Adrenal gland (tissue), 12 donors: ENCODE results near the gene RCL1. TPM values are rescaled to one million over a fixed set of nuclear protein-coding genes. Genes with fewer than 3 reads are reported as not detected.

Source experiments
- DNase-seq, 7 donors: peaks; one replicate each; pipeline ENCODE4 v3.0.0-alpha.2; 2019 to 2020
- H3K27ac ChIP-seq, 5 donors: fragments of 200-600 bp; sonication (generic) in 4 of 5; 1 replicate in 3 of 5; 2 replicates in 2 of 5; pipeline versions ENCODE4 v1.5.1 to v1.8.0; 2016 to 2020; ENCODE audit warnings: mild to moderate bottlenecking in 1 of 5
- H3K27me3 ChIP-seq: fragments of 200-600 bp; 2 replicates; pipeline ENCODE4 v1.8.0; 2021
- H3K36me3 ChIP-seq, 2 donors: fragments of 200-600 bp; replicated peaks in 1 of 2; 1 replicate in 1 of 2; 2 replicates in 1 of 2; pipeline versions ENCODE4 v1.5.1 to v1.8.0; 2018 to 2022
- H3K4me1 ChIP-seq, 2 donors: fragments of 200-600 bp; replicated peaks in 1 of 2; 1 replicate in 1 of 2; 2 replicates in 1 of 2; pipeline versions ENCODE4 v1.5.1 to v1.8.0; 2018 to 2021
- H3K4me3 ChIP-seq, 4 donors: fragments of 200-600 bp; sonication (generic) in 3 of 4; one replicate each; pipeline ENCODE4 v1.5.1; 2016 to 2018
- H3K9me3 ChIP-seq, 3 donors: fragments of 200-600 bp; sonication (generic) in 1 of 3; replicated peaks in 1 of 3; 1 replicate in 2 of 3; 2 replicates in 1 of 3; pipeline versions ENCODE4 v1.5.1 to v1.8.0; 2016 to 2021
- CTCF ChIP-seq, 6 experiments: fragments of 450-650 bp in 4 of 6; fragments of 200-600 bp in 2 of 6; sonication (generic) in 1 of 6; IDR thresholded peaks; 1 replicate in 5 of 6; 2 replicates in 1 of 6; pipeline versions ENCODE4 v1.5.1 to v1.8.0; 2016 to 2021; ENCODE audit warnings: antibody characterized with exemption in 6 of 6, mild to moderate bottlenecking in 2 of 6, moderate library complexity in 1 of 6
- POLR2A ChIP-seq, 2 donors: fragments of 450-650 bp; IDR thresholded peaks; one replicate each; pipeline ENCODE4 v1.6.1; 2017; ENCODE audit warnings: antibody characterized with exemption in 2 of 2, mild to moderate bottlenecking in 2 of 2, moderate library complexity in 1 of 2
- WGBS, 4 donors: extraction: QIAGEN DNeasy Blood & Tissue Kit in 2 of 4; methylation state at CpG; one replicate each; pipeline versions ENCODE4 v1.1.5 to v1.1.7; 2013 to 2017; 5-methylcytosine and 5-hydroxymethylcytosine counted together
- intact Hi-C, 2 donors: fragments of 100-400 bp; cut with DNase I; formaldehyde crosslinking; loops; one replicate each; pipeline versions ENCODE4 v1.14.1 to v1.15.0; 2022 to 2023
- polyA plus RNA-seq, 3 donors: library from polyadenylated mRNA; stranded (reverse); fragments of 200-250 nt in 2 of 3; fragments of 350-450 nt in 1 of 3; fragmentation: Illumina TruSeq in 1 of 3; extraction: RNeasy Lipid Tissue Mini Kit (QIAGEN cat#74804) in 1 of 3; gene quantifications; one replicate each; pipeline ENCODE4 v1.2.3, GENCODE V29; 2013 to 2014
- total RNA-seq, 9 donors: library from RNA; depleted of rRNA in 4 of 9; stranded (reverse); fragments of >200 nt in 4 of 9; fragments of 120-200 nt in 1 of 9; fragmentation: NEBNext Ultra II Directional in 1 of 9; extraction: Animal tissue kit (Norgen Biotek cat#: 25700) in 1 of 9; gene quantifications; one replicate each; pipeline versions ENCODE4 v1.1.0 to v1.2.4, GENCODE V29; 2013 to 2023
- donor health status: healthy with polysubstance abuse.
- donor health status: Bipolar disorder and iron deficiency.
- donor health status: DM: yes; HTN: yes; CAD: no.
- donor health status: DM: no; HTN: no; CAD: no.
- donor health status: DM: no; HTN: no; CAD: no.
- donor health status: DM: yes; HTN: yes; CAD: no.

The RCL1 gene
- total and polyA plus RNA-seq, 12 donors: 15.4 to 33.4 (median 22.6) TPM

GRCh38 chr9:4832786-4833579 is 40.2 kb downstream of the RCL1 start:
- Histone ChIP-seq H3K27ac (peak overlapping the region; percentile 50 to 79 (median 67)), H3K36me3 (no peaks in the 10 kb centered on the region), H3K9me3 (no peaks in the 10 kb centered on the region), H3K4me3 (no peak overlapping the region), H3K27me3 (no peaks in the 10 kb centered on the region), H3K4me1 (peaks cover 32 to 40% of the 10 kb centered on the region in 2 donors)
- 82 to 91% (median 88%) methylated on average over 7 of the region's 7 CpGs for WGBS, 4 donors
- TF ChIP-seq POLR2A (IDR thresholded peaks at IDR 0.05) (peak in 1 of 2 donors; percentile 47), CTCF (IDR thresholded peaks at IDR 0.05) (no peak)
- DNase-seq: peak in 3 of 7 donors; percentile 34 to 38 (median 36)
- intact Hi-C loops: no loop called here

DNA sequence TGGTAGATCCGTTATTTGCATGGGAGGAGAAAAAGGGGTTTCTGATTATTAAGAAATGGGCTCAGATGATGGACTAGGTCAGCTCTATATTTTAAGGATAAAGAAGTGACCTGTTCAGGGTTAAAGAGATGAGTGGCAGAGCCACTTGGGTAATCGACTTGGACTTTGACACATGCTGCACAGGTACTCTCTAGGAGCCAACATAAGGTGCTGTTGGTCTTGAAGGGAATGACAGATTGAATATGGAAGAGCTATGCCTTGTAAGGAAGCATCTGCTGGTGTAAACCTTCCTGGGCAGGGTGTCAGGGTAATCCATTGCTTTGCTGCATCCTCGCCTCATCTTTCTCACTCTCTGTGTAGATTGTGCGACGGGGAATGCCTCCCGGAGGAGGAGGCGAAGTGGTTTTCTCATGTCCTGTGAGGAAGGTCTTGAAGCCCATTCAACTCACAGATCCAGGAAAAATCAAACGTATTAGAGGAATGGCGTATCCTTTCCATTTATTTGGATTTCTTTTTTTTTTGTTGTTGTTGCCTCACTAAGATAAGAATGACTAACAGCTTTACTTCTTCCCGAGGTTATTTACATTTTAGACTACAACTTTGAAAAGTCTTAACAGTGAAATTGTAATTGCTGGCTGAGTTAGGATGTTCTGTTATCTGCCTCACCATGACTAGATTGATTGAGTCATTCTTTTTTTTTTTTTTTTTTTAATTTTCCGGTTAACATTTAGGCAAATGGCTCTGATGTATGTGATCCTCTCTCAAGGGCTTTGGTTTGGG is 41.2 kb downstream of the RCL1 start:
- Histone ChIP-seq H3K36me3 (no peaks in the 10 kb centered on the region), H3K27ac (peak overlapping the region; percentile 50 to 79 (median 67)), H3K4me1 (peaks cover 22 to 30% of the 10 kb centered on the region in 2 donors), H3K4me3 (no peak overlapping the region), H3K27me3 (no peaks in the 10 kb centered on the region), H3K9me3 (no peaks in the 10 kb centered on the region)
- DNase-seq: no peak
- TF ChIP-seq POLR2A (IDR thresholded peaks at IDR 0.05) (no peak), CTCF (IDR thresholded peaks at IDR 0.05) (no peak)
- WGBS, 4 donors: 72 to 80% (median 78%) methylated on average over 11 of the region's 11 CpGs
- intact Hi-C loops: no loop called here

DNA sequence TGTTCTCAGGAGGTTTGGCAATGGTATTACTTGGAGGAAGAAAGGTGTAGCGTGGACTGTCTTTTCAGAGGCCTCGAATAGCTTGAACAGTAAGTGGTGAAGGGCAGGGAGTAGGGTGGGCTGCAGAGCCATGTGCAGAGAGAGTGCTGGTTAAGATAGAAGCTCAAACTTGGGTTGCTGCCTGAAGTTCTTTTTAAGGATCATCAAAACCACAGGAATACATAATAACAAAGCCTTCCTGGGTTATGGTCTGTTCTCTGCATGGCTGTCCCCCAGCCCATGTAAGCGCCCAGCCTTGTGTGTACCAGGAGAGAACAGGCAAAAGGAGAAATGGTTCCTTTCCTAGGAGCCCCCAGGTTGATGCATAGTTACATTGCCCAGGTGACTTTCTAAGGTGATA is 43.9 kb downstream of the RCL1 start:
- WGBS, 4 donors: 92 to 99% (median 95%) methylated on average over 3 of the region's 3 CpGs
- Histone ChIP-seq H3K27ac (no peak overlapping the region), H3K9me3 (no peaks in the 10 kb centered on the region), H3K4me3 (no peak overlapping the region), H3K4me1 (peaks cover 7 to 18% of the 10 kb centered on the region in 2 donors), H3K27me3 (no peaks in the 10 kb centered on the region), H3K36me3 (peaks cover 0 to 4% of the 10 kb centered on the region in 2 donors)
- DNase-seq: no peak
- intact Hi-C loops: no loop called here
- TF ChIP-seq CTCF (IDR thresholded peaks at IDR 0.05) (no peak), POLR2A (IDR thresholded peaks at IDR 0.05) (no peak)
